Measurements from ENCODE around the gene CELA3B.

GRCh38 chr1:21976703-21977239, at the start of gene CELA3B:
- TF ChIP-seq CTCF (IDR thresholded peaks at IDR 0.05) = peak in 1 of 7 experiments; percentile 13
- TF ChIP-seq POLR2A (IDR thresholded peaks at IDR 0.05) = peak; percentile 52 to 91 (median 90)

All from body of pancreas (tissue), 4 donors.